Mesenchymal stem cell (in vitro differentiated cells and primary cell): ENCODE data around the gene KCNK1.

ENCODE experiments used
- DNase-seq: peaks from one replicate; pipeline ENCODE4 v3.0.0-alpha.2; 2013
- H2AFZ ChIP-seq: one replicate; pipeline ENCODE4 v1.6.1; 2013; ENCODE audit warnings: low read depth, mild to moderate bottlenecking, control low read depth, inconsistent platforms, low read length, moderate library complexity
- H2AK5ac ChIP-seq: 2 replicates; pipeline ENCODE4 v1.6.1; 2013; ENCODE audit warnings: low read length, moderate library complexity, mild to moderate bottlenecking, inconsistent platforms; ENCODE audit not compliant: severe bottlenecking
- H2BK120ac ChIP-seq: one replicate; pipeline ENCODE4 v1.6.1; 2013; ENCODE audit warnings: low read depth, mild to moderate bottlenecking, inconsistent platforms, low read length, moderate library complexity
- H2BK12ac ChIP-seq, 2 experiments: one replicate each; pipeline ENCODE4 v1.6.1; 2013; ENCODE audit warnings: inconsistent platforms in 2 of 2, low read length in 2 of 2, mild to moderate bottlenecking in 2 of 2, moderate library complexity in 2 of 2, control low read depth in 1 of 2
- H2BK15ac ChIP-seq: one replicate; pipeline ENCODE4 v1.6.1; 2013; ENCODE audit warnings: mild to moderate bottlenecking, low read depth, inconsistent platforms; ENCODE audit not compliant: poor library complexity, severe bottlenecking
- H2BK5ac ChIP-seq: 2 replicates; pipeline ENCODE4 v1.6.1; 2013; ENCODE audit warnings: low read depth, mild to moderate bottlenecking, low read length, control low read depth, inconsistent platforms; ENCODE audit not compliant: poor library complexity, severe bottlenecking
- H3K14ac ChIP-seq, 2 experiments: one replicate each; pipeline ENCODE4 v1.6.1; 2013; ENCODE audit warnings: inconsistent platforms in 2 of 2, low read length in 2 of 2, control low read depth in 1 of 2, mild to moderate bottlenecking in 1 of 2, moderate library complexity in 1 of 2
- H3K18ac ChIP-seq, 2 experiments: one replicate each; pipeline ENCODE4 v1.6.1; 2013; ENCODE audit warnings: inconsistent platforms in 2 of 2, low read length in 2 of 2, control low read depth in 1 of 2, low read depth in 1 of 2, mild to moderate bottlenecking in 1 of 2
- H3K23ac ChIP-seq, 2 experiments: one replicate each; pipeline ENCODE4 v1.6.1; 2013; ENCODE audit warnings: inconsistent platforms in 2 of 2, low read length in 2 of 2, mild to moderate bottlenecking in 2 of 2, moderate library complexity in 2 of 2, control low read depth in 1 of 2
- H3K27ac ChIP-seq: 2 replicates; pipeline ENCODE4 v1.5.1; 2013; ENCODE audit warnings: mild to moderate bottlenecking, moderate library complexity, low read length, control low read depth, inconsistent platforms; ENCODE audit not compliant: poor library complexity, severe bottlenecking
- H3K27me3 ChIP-seq, 2 experiments: 2 replicates each; pipeline versions ENCODE4 v1.6.1 to v1.7.0; 2013; ENCODE audit warnings: low read length in 2 of 2, mild to moderate bottlenecking in 2 of 2, moderate library complexity in 2 of 2, control low read depth in 1 of 2, inconsistent platforms in 1 of 2; ENCODE audit not compliant: control insufficient read depth in 1 of 2, insufficient read depth in 1 of 2
- H3K36me3 ChIP-seq, 2 experiments: 2 replicates each; pipeline versions ENCODE4 v1.6.1 to v1.7.0; 2013; ENCODE audit warnings: low read length in 2 of 2, control low read depth in 1 of 2, inconsistent platforms in 1 of 2, low read depth in 1 of 2, mild to moderate bottlenecking in 1 of 2; ENCODE audit not compliant: insufficient read depth in 2 of 2, control insufficient read depth in 1 of 2
- H3K4ac ChIP-seq, 2 experiments: one replicate each; pipeline ENCODE4 v1.6.1; 2013; ENCODE audit warnings: inconsistent platforms in 2 of 2, low read length in 2 of 2, mild to moderate bottlenecking in 2 of 2, moderate library complexity in 2 of 2, control low read depth in 1 of 2, low read depth in 1 of 2
- H3K4me1 ChIP-seq: 2 replicates; pipeline ENCODE4 v1.6.1; 2013; ENCODE audit warnings: low read depth, low read length, control low read depth; ENCODE audit not compliant: control insufficient read depth, insufficient read depth
- H3K4me2 ChIP-seq: 2 replicates; pipeline ENCODE4 v1.6.1; 2013; ENCODE audit warnings: low read length, mild to moderate bottlenecking, inconsistent platforms; ENCODE audit not compliant: poor library complexity, severe bottlenecking
- H3K4me3 ChIP-seq, 2 experiments: 2 replicates each; pipeline versions ENCODE4 v1.5.1 to v1.7.0; 2013; ENCODE audit warnings: low read length in 2 of 2, mild to moderate bottlenecking in 2 of 2, control low read depth in 1 of 2, low read depth in 1 of 2; ENCODE audit not compliant: insufficient read depth in 1 of 2
- H3K79me1 ChIP-seq: replicated peaks from 2 replicates; pipeline ENCODE4 v1.6.1; 2013; ENCODE audit warnings: mild to moderate bottlenecking, control low read depth, low read length, inconsistent platforms; ENCODE audit not compliant: poor library complexity, severe bottlenecking
- H3K9ac ChIP-seq: 2 replicates; pipeline ENCODE4 v1.7.0; 2013; ENCODE audit warnings: mild to moderate bottlenecking, low read length, moderate library complexity
- H3K9me3 ChIP-seq: 2 replicates; pipeline ENCODE4 v1.7.0; 2013; ENCODE audit warnings: mild to moderate bottlenecking, low read length; ENCODE audit not compliant: control insufficient read depth
- H4K8ac ChIP-seq: one replicate; pipeline ENCODE4 v1.6.1; 2013; ENCODE audit warnings: inconsistent platforms, mild to moderate bottlenecking, low read length, moderate library complexity
- H4K91ac ChIP-seq: one replicate; pipeline ENCODE4 v1.6.1; 2013; ENCODE audit warnings: mild to moderate bottlenecking, low read length, inconsistent platforms
- WGBS: methylation state at CpG from one replicate; pipeline ENCODE4 v1.1.7; 2013; ENCODE audit warnings: mixed read lengths; 5-methylcytosine and 5-hydroxymethylcytosine counted together

KCNK1 gene

DNA sequence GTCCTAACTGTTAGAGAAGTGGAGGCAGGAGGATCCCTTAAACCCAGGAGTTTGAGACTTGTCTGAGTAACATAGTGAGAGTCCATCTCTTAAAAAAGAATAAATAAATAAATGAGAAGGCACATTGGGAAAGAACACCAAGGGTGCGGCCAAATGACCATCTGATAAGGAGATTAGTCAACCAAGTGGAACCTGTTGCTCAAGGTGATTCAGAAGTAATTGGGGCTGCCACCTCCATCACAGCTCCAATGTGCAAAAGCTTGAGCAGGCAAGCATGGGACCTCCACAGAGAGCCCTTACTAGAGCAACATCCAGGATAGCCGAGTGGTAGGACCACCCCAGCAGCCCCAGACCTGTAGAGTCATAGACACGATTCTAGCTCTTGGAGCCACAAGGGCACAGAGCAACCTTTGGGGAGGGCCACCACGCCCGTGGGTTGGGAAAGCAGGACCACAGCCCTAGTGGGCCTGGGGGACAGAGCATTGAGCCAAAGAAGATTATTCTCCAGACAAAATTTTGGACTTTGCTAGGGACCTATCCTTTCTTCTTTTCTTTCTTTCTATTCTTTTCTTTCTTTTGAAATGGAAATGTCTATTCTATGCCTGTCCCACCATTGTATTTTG, 40.9 kb downstream of the KCNK1 start:
- Histone ChIP-seq H3K36me3 (no peaks in the 10 kb centered on the region), H3K18ac (no peak overlapping the region), H2BK120ac (no peak overlapping the region), H3K14ac (no peak overlapping the region), H2AK5ac (no peak overlapping the region), H2BK5ac (no peak overlapping the region), H3K27me3 (no peaks in the 10 kb centered on the region), H2BK15ac (no peak overlapping the region), H3K4me3 (no peak overlapping the region), H3K27ac (no peak overlapping the region), H3K9ac (no peak overlapping the region), H3K4me1 (no peaks in the 10 kb centered on the region), H3K4ac (no peak overlapping the region), H2BK12ac (no peak overlapping the region), H4K91ac (no peak overlapping the region), H3K4me2 (no peak overlapping the region), H2AFZ (no peak overlapping the region), H3K23ac (no peak overlapping the region), H4K8ac (no peak overlapping the region), H3K79me1 (no peaks in the 10 kb centered on the region), H3K9me3 (no peaks in the 10 kb centered on the region)
- no peak for DNase-seq
- 65% methylated on average over 5 of the region's 5 CpGs for WGBS

DNA sequence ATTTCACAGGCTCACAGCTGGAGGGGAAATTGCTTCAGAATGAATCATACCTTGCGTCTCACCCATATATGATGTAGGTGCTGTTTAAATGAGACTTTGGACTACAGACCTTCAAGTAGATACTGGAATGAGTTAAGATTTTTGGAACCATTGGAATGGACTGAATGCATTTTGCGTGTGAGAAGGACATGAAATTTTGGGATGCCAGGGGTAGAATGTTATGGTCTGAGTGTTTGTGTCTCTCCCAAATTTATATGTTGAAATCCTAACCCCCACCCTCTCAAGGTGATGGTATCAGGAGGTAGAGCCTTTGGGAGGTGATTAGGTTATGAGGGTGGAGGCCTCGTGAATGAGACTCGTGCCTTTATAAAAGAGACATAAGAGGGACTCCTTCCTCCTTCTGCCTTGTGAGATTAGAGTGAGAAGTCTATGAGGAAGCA, 41.4 kb downstream of the KCNK1 start:
- no peak overlapping the region for H3K18ac ChIP-seq
- H4K8ac ChIP-seq, result no peak overlapping the region
- no peak overlapping the region for H2BK120ac ChIP-seq
- no peaks in the 10 kb centered on the region for H3K36me3 ChIP-seq
- H4K91ac ChIP-seq, result no peak overlapping the region
- H3K27me3 ChIP-seq, result no peaks in the 10 kb centered on the region
- no peak overlapping the region for H3K4ac ChIP-seq
- no peak overlapping the region for H3K9ac ChIP-seq
- no peak for DNase-seq
- no peak overlapping the region for H3K4me2 ChIP-seq
- H2BK15ac ChIP-seq, result no peak overlapping the region
- no peaks in the 10 kb centered on the region for H3K9me3 ChIP-seq
- no peak overlapping the region for H2BK5ac ChIP-seq
- no peak overlapping the region for H2AK5ac ChIP-seq
- no peak overlapping the region for H3K4me3 ChIP-seq
- H2BK12ac ChIP-seq, result no peak overlapping the region
- 83% methylated on average over 4 of the region's 4 CpGs for WGBS
- no peak overlapping the region for H2AFZ ChIP-seq
- no peaks in the 10 kb centered on the region for H3K79me1 ChIP-seq
- no peaks in the 10 kb centered on the region for H3K4me1 ChIP-seq
- no peak overlapping the region for H3K14ac ChIP-seq
- H3K27ac ChIP-seq, result no peak overlapping the region
- no peak overlapping the region for H3K23ac ChIP-seq

DNA sequence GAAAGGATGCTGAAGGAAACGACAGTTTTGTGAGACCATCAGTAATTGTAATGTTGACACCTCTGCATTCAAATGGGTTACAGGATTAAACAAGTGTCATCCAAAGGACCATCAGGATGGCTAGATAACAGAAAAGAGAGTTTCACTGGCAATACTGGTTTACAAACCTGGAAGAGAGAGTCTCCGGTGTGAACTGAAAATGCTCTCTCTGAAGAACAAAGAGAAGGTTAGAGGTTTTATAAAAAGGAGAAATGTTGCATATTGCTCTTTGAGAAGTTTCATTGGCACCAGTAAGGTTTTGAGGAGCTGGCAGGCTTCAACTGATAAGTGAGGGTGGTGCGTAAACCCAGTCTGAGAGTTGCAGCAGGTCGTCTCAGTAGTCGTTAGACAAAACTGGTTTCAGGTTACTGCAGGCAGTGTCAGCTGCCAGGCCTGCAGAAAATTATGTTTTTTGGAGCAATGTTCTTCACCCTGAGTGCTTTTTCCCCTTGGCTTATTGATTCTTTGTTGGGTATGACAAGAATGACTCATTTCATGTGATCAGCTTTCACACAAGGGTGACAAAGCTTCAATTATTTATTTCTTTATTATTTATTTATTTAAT, 42.2 kb downstream of the KCNK1 start:
- no peak overlapping the region for H2BK12ac ChIP-seq
- 59% methylated on average over 5 of the region's 5 CpGs for WGBS
- no peaks in the 10 kb centered on the region for H3K4me1 ChIP-seq
- H3K18ac ChIP-seq, result no peak overlapping the region
- no peak overlapping the region for H2BK120ac ChIP-seq
- DNase-seq, result no peak
- no peak overlapping the region for H2BK15ac ChIP-seq
- H4K91ac ChIP-seq, result no peak overlapping the region
- no peaks in the 10 kb centered on the region for H3K9me3 ChIP-seq
- H2AFZ ChIP-seq, result no peak overlapping the region
- no peaks in the 10 kb centered on the region for H3K79me1 ChIP-seq
- no peak overlapping the region for H3K4me2 ChIP-seq
- H3K4ac ChIP-seq, result no peak overlapping the region
- H3K27me3 ChIP-seq, result no peaks in the 10 kb centered on the region
- no peak overlapping the region for H3K23ac ChIP-seq
- H2AK5ac ChIP-seq, result no peak overlapping the region
- H3K27ac ChIP-seq, result no peak overlapping the region
- no peak overlapping the region for H4K8ac ChIP-seq
- no peak overlapping the region for H2BK5ac ChIP-seq
- H3K9ac ChIP-seq, result no peak overlapping the region
- H3K14ac ChIP-seq, result no peak overlapping the region
- no peaks in the 10 kb centered on the region for H3K36me3 ChIP-seq
- no peak overlapping the region for H3K4me3 ChIP-seq

DNA sequence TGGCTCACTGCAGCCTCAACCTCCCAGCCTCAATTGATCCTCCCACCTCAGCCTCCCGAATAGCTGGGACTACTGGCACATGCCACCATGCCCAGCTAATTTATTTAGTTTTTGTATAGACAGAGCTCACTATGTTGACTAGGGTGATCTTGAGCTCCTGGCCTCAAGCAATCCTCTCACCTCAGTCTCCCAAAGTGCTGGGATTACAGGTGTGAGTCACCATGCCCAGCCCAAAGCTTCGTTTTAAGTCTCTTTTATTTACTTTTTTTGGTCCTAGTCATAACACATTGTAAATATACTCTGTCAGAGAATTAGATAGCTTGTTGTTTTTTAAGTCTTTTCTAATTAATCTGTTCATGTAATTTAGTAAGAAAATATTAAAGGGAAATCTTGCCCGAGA, 42.8 kb downstream of the KCNK1 start:
- Histone ChIP-seq H3K14ac (no peak overlapping the region), H3K36me3 (no peaks in the 10 kb centered on the region), H3K27ac (no peak overlapping the region), H3K4me2 (no peak overlapping the region), H3K79me1 (no peaks in the 10 kb centered on the region), H3K23ac (no peak overlapping the region), H2BK120ac (no peak overlapping the region), H2AK5ac (no peak overlapping the region), H2BK15ac (no peak overlapping the region), H3K27me3 (no peaks in the 10 kb centered on the region), H3K9ac (no peak overlapping the region), H2BK12ac (no peak overlapping the region), H3K18ac (no peak overlapping the region), H3K4me1 (no peaks in the 10 kb centered on the region), H2AFZ (no peak overlapping the region), H4K91ac (no peak overlapping the region), H3K9me3 (no peaks in the 10 kb centered on the region), H3K4ac (no peak overlapping the region), H4K8ac (no peak overlapping the region), H3K4me3 (no peak overlapping the region), H2BK5ac (no peak overlapping the region)
- 100% methylated on average over 1 of the region's 3 CpGs for WGBS
- no peak for DNase-seq
